AG08395 (cell line): ENCODE measurements around the gene C11orf65.

Experiments used
- DNase-seq: peaks from one replicate; pipeline ENCODE4 v3.0.0; 2012; ENCODE audit warnings: mixed read lengths, low spot score

The C11orf65 gene

GRCh38 chr11:108467091-108467823 is at the start of gene C11orf65:
C11orf65 (minus strand) TSS chr11:108467529; CDS start chr11:108461559, 5,970 bp downstream.
- peak; percentile 96 for DNase-seq

GRCh38 chr11:108516125-108516524 is 48.8 kb upstream of the C11orf65 start:
- no peak for DNase-seq

- DNase-seq: no peak
Observed at GRCh38 chr11:108512708-108513107, 45.4 kb upstream of the C11orf65 start.

- DNase-seq: peak; percentile 78
Observed at GRCh38 chr11:108511851-108512474, 44.6 kb upstream of the C11orf65 start.

GRCh38 chr11:108508653-108509593 is 41.6 kb upstream of the C11orf65 start:
- no peak for DNase-seq

GRCh38 chr11:108501396-108501795 is 34.1 kb upstream of the C11orf65 start:
- peak; percentile 26 for DNase-seq

- no peak for DNase-seq
Observed at GRCh38 chr11:108500721-108501120, 33.4 kb upstream of the C11orf65 start.

- no peak for DNase-seq
Observed at GRCh38 chr11:108500169-108500568, 32.8 kb upstream of the C11orf65 start.

- no peak for DNase-seq
Observed at GRCh38 chr11:108498816-108499408, 31.6 kb upstream of the C11orf65 start.

GRCh38 chr11:108498046-108498815 is 30.9 kb upstream of the C11orf65 start, which contains the start of gene POGLUT3:
POGLUT3 (minus strand) TSS chr11:108498384; CDS start chr11:108498366, 18 bp downstream.
- peak; percentile 51 for DNase-seq

- DNase-seq: peak; percentile 96
Observed at GRCh38 chr11:108497317-108498045, 30.2 kb upstream of the C11orf65 start.

GRCh38 chr11:108496643-108497256 is 29.4 kb upstream of the C11orf65 start:
- DNase-seq: peak; percentile 19

- no peak for DNase-seq
Observed at GRCh38 chr11:108495326-108495725, 28.0 kb upstream of the C11orf65 start.

- DNase-seq: no peak
Observed at GRCh38 chr11:108494182-108494581, 26.9 kb upstream of the C11orf65 start.

GRCh38 chr11:108491936-108492335 is 24.6 kb upstream of the C11orf65 start:
- no peak for DNase-seq

- no peak for DNase-seq
Observed at GRCh38 chr11:108486828-108487227, 19.5 kb upstream of the C11orf65 start.

GRCh38 chr11:108486331-108486730 is 19.0 kb upstream of the C11orf65 start:
- DNase-seq: no peak

GRCh38 chr11:108483163-108483562 is 15.8 kb upstream of the C11orf65 start:
- no peak for DNase-seq

- no peak for DNase-seq
Observed at GRCh38 chr11:108474664-108475463, 7.5 kb upstream of the C11orf65 start.
